WTC11 (cell line): ENCODE results near the gene SLC17A9.

Experiments used
- CTCF ChIP-seq: fragments of 200-600 bp; IDR thresholded peaks from 2 replicates; pipeline ENCODE4 v1.8.0; 2022; ENCODE audit warnings: antibody characterized with exemption
- JUN ChIP-seq: sonication (generic); formaldehyde crosslinking; IDR thresholded peaks from 2 replicates; pipeline ENCODE4 v1.8.0; 2023; ENCODE audit warnings: mild to moderate bottlenecking, missing genetic modification reagents
- NR1H2 ChIP-seq: sonication (generic); formaldehyde crosslinking; IDR thresholded peaks from 2 replicates; pipeline ENCODE4 v1.9.0; 2021; ENCODE audit warnings: mild to moderate bottlenecking, moderate library complexity, missing genetic modification reagents
- TEAD4 ChIP-seq: sonication (generic); formaldehyde crosslinking; IDR thresholded peaks from 2 replicates; pipeline ENCODE4 v1.8.0; 2022; ENCODE audit warnings: mild to moderate bottlenecking, missing genetic modification reagents
- ZBTB21 ChIP-seq: sonication (generic); formaldehyde crosslinking; IDR thresholded peaks from 2 replicates; pipeline ENCODE4 v1.8.1; 2023; ENCODE audit warnings: mild to moderate bottlenecking, missing genetic modification reagents, borderline replicate concordance
- TF ChIP-seq, protein P1 (sequence below): sonication (generic); formaldehyde crosslinking; IDR thresholded peaks from 2 replicates; pipeline ENCODE4 v1.8.1; 2023; ENCODE audit warnings: mild to moderate bottlenecking, moderate library complexity, missing genetic modification reagents
- TF ChIP-seq, protein P2 (sequence below): sonication (generic); formaldehyde crosslinking; conservative IDR thresholded peaks from 2 replicates; pipeline ENCODE4 v1.8.1; 2023; ENCODE audit warnings: mild to moderate bottlenecking, low read depth, missing genetic modification reagents, moderate library complexity

DNA sequence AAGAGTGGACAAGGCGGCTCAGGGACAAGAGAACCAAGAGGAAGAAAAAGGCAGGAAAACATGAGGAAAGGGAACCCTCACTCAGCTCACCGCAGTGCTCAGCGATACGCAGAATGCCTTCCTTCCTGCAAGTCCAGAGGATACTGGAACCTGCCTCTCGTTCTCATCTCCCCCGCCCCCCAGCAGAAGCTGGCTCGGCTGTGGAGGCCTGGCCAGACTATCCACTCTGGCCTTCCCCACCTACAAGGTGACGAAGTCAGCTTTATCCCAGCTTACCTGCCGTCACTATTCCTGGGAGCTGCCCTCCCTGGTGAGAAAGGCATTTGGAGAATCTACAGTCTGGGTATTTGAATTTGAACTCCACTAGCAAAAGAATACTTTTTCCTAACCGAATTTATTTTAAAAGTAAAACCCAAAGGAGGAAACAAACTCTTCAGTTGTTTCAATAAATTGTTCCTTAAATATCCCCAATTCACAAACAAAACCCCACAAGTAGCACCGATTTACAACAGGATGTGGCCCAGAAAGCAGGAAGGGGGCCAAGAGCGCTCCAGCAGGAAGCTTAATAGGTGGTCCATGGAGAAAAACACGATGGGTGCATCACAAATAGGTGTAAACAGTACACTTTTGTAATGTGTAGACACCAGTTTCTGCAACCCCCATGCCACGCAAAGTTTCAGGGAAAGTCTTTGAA lies 24.1 kb upstream of the SLC17A9 start:
- TF ChIP-seq, protein P1, sequence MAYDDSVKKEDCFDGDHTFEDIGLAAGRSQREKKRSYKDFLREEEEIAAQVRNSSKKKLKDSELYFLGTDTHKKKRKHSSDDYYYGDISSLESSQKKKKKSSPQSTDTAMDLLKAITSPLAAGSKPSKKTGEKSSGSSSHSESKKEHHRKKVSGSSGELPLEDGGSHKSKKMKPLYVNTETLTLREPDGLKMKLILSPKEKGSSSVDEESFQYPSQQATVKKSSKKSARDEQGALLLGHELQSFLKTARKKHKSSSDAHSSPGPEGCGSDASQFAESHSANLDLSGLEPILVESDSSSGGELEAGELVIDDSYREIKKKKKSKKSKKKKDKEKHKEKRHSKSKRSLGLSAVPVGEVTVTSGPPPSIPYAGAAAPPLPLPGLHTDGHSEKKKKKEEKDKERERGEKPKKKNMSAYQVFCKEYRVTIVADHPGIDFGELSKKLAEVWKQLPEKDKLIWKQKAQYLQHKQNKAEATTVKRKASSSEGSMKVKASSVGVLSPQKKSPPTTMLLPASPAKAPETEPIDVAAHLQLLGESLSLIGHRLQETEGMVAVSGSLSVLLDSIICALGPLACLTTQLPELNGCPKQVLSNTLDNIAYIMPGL (CRISPR knock-in tag), result no peak
- TF ChIP-seq JUN (CRISPR knock-in tag), result no peak
- TF ChIP-seq, protein P2, sequence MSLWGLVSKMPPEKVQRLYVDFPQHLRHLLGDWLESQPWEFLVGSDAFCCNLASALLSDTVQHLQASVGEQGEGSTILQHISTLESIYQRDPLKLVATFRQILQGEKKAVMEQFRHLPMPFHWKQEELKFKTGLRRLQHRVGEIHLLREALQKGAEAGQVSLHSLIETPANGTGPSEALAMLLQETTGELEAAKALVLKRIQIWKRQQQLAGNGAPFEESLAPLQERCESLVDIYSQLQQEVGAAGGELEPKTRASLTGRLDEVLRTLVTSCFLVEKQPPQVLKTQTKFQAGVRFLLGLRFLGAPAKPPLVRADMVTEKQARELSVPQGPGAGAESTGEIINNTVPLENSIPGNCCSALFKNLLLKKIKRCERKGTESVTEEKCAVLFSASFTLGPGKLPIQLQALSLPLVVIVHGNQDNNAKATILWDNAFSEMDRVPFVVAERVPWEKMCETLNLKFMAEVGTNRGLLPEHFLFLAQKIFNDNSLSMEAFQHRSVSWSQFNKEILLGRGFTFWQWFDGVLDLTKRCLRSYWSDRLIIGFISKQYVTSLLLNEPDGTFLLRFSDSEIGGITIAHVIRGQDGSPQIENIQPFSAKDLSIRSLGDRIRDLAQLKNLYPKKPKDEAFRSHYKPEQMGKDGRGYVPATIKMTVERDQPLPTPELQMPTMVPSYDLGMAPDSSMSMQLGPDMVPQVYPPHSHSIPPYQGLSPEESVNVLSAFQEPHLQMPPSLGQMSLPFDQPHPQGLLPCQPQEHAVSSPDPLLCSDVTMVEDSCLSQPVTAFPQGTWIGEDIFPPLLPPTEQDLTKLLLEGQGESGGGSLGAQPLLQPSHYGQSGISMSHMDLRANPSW (CRISPR knock-in tag), result no peak
- no peak for TF ChIP-seq CTCF
- TF ChIP-seq NR1H2 (CRISPR knock-in tag), result no peak
- no peak for TF ChIP-seq TEAD4 (CRISPR knock-in tag)
- no peak for TF ChIP-seq ZBTB21 (CRISPR knock-in tag)
